Fibroblast of mammary gland (primary cell): Measurements from ENCODE around the gene CHN2.

Experiments
- DNase-seq: peaks from one replicate; pipeline ENCODE4 v3.0.0-alpha.2; 2010; ENCODE audit warnings: low read depth
- H3K4me3 ChIP-seq: 2 replicates; pipeline ENCODE4 v1.5.1; 2011; ENCODE audit warnings: low read depth, mild to moderate bottlenecking, low read length, moderate library complexity; ENCODE audit not compliant: control insufficient read depth
- CTCF ChIP-seq: conservative IDR thresholded peaks from 2 replicates; pipeline ENCODE4 v1.5.1; 2011; ENCODE audit warnings: low read depth, low read length, inconsistent platforms; ENCODE audit not compliant: control insufficient read depth, insufficient read depth

CHN2 gene

GRCh38 chr7:29371472-29371871 is 176.9 kb downstream of the CHN2 start:
- no peak overlapping the region for H3K4me3 ChIP-seq
- no peak for TF ChIP-seq CTCF
- no peak for DNase-seq

- DNase-seq = peak; percentile 60
- no peak overlapping the region for H3K4me3 ChIP-seq
- TF ChIP-seq CTCF = no peak
Observed at GRCh38 chr7:29372351-29373090, 177.9 kb downstream of the CHN2 start.

GRCh38 chr7:29375641-29376562 is 181.3 kb downstream of the CHN2 start:
- H3K4me3 ChIP-seq = no peak overlapping the region
- DNase-seq = peak; percentile 21
- no peak for TF ChIP-seq CTCF

- H3K4me3 ChIP-seq = no peak overlapping the region
- DNase-seq = no peak
- TF ChIP-seq CTCF = no peak
Observed at GRCh38 chr7:29377718-29378117, 183.1 kb downstream of the CHN2 start.

- H3K4me3 ChIP-seq = no peak overlapping the region
- no peak for DNase-seq
- TF ChIP-seq CTCF = no peak
Observed at GRCh38 chr7:29379551-29379950, 185.0 kb downstream of the CHN2 start.

- no peak overlapping the region for H3K4me3 ChIP-seq
- no peak for TF ChIP-seq CTCF
- DNase-seq = no peak
Observed at GRCh38 chr7:29381206-29382094, 186.9 kb downstream of the CHN2 start.
